ENCODE data around the gene SLIT3.

DNA sequence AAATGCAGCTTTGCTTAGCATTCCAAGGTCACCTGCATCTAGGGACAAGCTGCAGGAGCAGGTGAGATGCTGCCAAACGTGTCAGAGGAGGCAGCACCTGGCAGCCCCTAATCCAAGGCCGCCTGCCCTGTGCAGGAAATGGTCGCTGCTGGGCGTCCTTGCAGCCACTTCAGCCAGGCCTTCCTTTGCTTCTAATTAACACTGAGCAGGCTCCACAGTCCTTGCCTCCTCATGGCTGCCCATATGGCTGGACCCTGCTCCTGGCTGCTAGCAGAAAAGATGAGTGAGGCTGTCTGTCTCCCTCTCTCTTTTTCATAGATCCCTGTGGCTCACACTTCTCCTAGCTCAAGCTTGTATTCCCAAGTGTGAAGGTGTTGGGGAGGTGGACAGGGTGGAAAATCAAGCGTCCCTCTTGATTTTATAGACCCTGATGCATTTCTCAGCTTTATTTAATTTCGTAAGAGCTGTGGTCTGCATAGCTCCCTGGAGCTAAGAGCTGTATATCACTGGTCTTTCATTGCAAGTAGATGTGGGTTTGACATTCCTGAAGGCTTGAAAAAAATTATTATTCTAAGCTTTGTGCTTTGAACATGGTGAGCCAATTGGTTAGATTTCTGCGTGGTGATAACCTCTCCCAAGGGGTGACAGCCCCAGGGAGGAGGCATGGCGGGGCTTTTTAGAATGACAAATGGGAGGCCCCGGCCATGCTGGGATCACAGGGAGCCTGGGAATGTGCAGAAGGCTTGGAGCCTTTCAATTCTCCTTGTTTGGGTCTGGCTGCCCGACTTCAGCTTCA lies 193.8 kb downstream of the SLIT3 start:
- TF ChIP-seq BHLHE40 (IDR thresholded peaks at IDR 0.05; ENCODE audit: borderline replicate concordance), result no peak
- no peak for TF ChIP-seq FOXK2 (IDR thresholded peaks at IDR 0.05)
